T-cell (primary cell): ENCODE measurements around the gene OST4. TPM values are rescaled to one million over a fixed set of nuclear protein-coding genes. Genes with fewer than 3 reads are reported as not detected.

Experiments used
- ATAC-seq, 4 experiments: fragments of 200-7000 bp in 3 of 4; fragments of 150-1000 bp in 1 of 4; cut with Tn5 transposase; replicated peaks in 1 of 4; 1 replicate in 3 of 4; 2 replicates in 1 of 4; pipeline ENCODE4 v1.10.0; 2021; ENCODE audit warnings: moderate library complexity in 3 of 4, mild to moderate bottlenecking in 2 of 4, moderate number of reproducible peaks in 1 of 4
- CTCF ChIA-PET, 2 donors: fragments of 300-600 bp; sonication (Branson Sonifier 250); formaldehyde crosslinking; loops; one replicate each; lab custom pipeline; 2022; ENCODE audit warnings: antibody characterized with exemption in 2 of 2; lab: Charles Lee
- POLR2A ChIA-PET, 2 donors: fragments of 300-600 bp; sonication (Branson Sonifier 250); formaldehyde crosslinking; loops; one replicate each; lab custom pipeline; 2022; ENCODE audit warnings: antibody characterized with exemption in 2 of 2; lab: Charles Lee
- DNase-seq, 35 experiments: peaks; one replicate each; pipeline versions ENCODE4 v3.0.0 to v3.0.0-alpha.2; 2013 to 2023
- H3K27ac ChIP-seq: one replicate; pipeline ENCODE4 v1.5.1; 2013; ENCODE audit warnings: low read length
- H3K27me3 ChIP-seq, 2 experiments: replicated peaks in 1 of 2; 1 replicate in 1 of 2; 2 replicates in 1 of 2; pipeline versions ENCODE4 v1.6.1 to v1.7.0; 2013; ENCODE audit warnings: low read length in 1 of 2, mixed read lengths in 1 of 2; ENCODE audit not compliant: control insufficient read depth in 2 of 2, insufficient read depth in 2 of 2; ENCODE audit errors: extremely low read depth in 1 of 2
- H3K36me3 ChIP-seq, 2 donors: 1 replicate in 1 of 2; 2 replicates in 1 of 2; pipeline versions ENCODE4 v1.6.1 to v1.7.0; 2013; ENCODE audit warnings: low read length in 1 of 2; ENCODE audit not compliant: control insufficient read depth in 2 of 2, insufficient read depth in 1 of 2; ENCODE audit errors: extremely low read depth in 1 of 2
- H3K4me1 ChIP-seq, 2 experiments: 1 replicate in 1 of 2; 2 replicates in 1 of 2; pipeline versions ENCODE4 v1.6.1 to v1.7.0; 2013; ENCODE audit warnings: low read length in 2 of 2, mixed read lengths in 1 of 2; ENCODE audit not compliant: insufficient read depth in 2 of 2, control insufficient read depth in 1 of 2; ENCODE audit errors: extremely low read depth in 1 of 2
- H3K4me3 ChIP-seq, 2 donors: 1 replicate in 1 of 2; 2 replicates in 1 of 2; pipeline versions ENCODE4 v1.5.1 to v1.7.0; 2013; ENCODE audit warnings: mild to moderate bottlenecking in 2 of 2, low read length in 1 of 2, moderate library complexity in 1 of 2; ENCODE audit not compliant: control insufficient read depth in 1 of 2; ENCODE audit errors: extremely low read depth in 1 of 2
- H3K9me3 ChIP-seq: 2 replicates; pipeline ENCODE4 v1.7.0; 2013
- H3K27ac Mint-ChIP-seq, 2 donors: one replicate each; pipeline ENCODE4 v1.8.0; 2020 to 2021; ENCODE audit warnings: mild to moderate bottlenecking in 2 of 2, mixed read lengths in 2 of 2
- H3K27me3 Mint-ChIP-seq, 2 donors: one replicate each; pipeline ENCODE4 v1.8.0; 2021 to 2022; ENCODE audit warnings: mixed read lengths in 2 of 2
- H3K36me3 Mint-ChIP-seq: one replicate; pipeline ENCODE4 v1.8.0; 2021; ENCODE audit warnings: mixed read lengths
- H3K4me1 Mint-ChIP-seq, 3 donors: one replicate each; pipeline ENCODE4 v1.8.0; 2020 to 2022; ENCODE audit warnings: mixed read lengths in 3 of 3, mild to moderate bottlenecking in 1 of 3
- H3K4me3 Mint-ChIP-seq, 3 donors: one replicate each; pipeline ENCODE4 v1.8.0; 2020 to 2022; ENCODE audit warnings: mild to moderate bottlenecking in 3 of 3, mixed read lengths in 3 of 3, moderate library complexity in 3 of 3
- H3K9me3 Mint-ChIP-seq, 3 donors: one replicate each; pipeline ENCODE4 v1.8.0; 2020 to 2022; ENCODE audit warnings: mixed read lengths in 3 of 3
- WGBS: methylation state at CpG from one replicate; pipeline ENCODE4 v1.1.5; 2013; ENCODE audit warnings: missing lambda C conversion rate; ENCODE audit not compliant: insufficient coverage; 5-methylcytosine and 5-hydroxymethylcytosine counted together
- total RNA-seq, 35 experiments: library from RNA in 6 of 35; stranded (reverse) in 6 of 35; fragments of 120-200 nt in 1 of 35; gene quantifications; one replicate each; pipeline versions ENCODE4 v1.2.1 to v1.2.4 and lab custom pipeline; 2013 to 2026

Gene OST4
- total RNA-seq, 5 donors from 2014 or later (not counting 1 experiment from before 2014, with no cell fraction given) = 217 to 292 (median 236) TPM

GRCh38 chr2:27071990-27072830 lies 756 bp upstream of the OST4 start:
- H3K4me3 Mint-ChIP-seq = peak overlapping the region; percentile 73 to 89 (median 75)
- WGBS = 17% methylated on average over 8 of the region's 34 CpGs
- CTCF ChIA-PET = interaction anchor here in 1 of 2 donors (1.2 to 1.8 kb wide), 2 partner anchors 9 to 22 kb away, joined by 3 to 9 read pairs; no protein-coding TSS in a partner anchor
- H3K4me1 Mint-ChIP-seq = peaks cover 67 to 82% (median 75%) of the 10 kb centered on the region in 3 donors
- H3K36me3 Mint-ChIP-seq = peaks cover 13% of the 10 kb centered on the region
- peak in 5 of 35 experiments; percentile 15 to 51 (median 21) for DNase-seq
- Histone ChIP-seq H3K27ac (peak overlapping the region; percentile 59), H3K36me3 (peaks cover 9 to 26% of the 10 kb centered on the region in 2 donors), H3K4me1 (peaks cover 22 to 62% of the 10 kb centered on the region in 2 experiments), H3K9me3 (no peaks in the 10 kb centered on the region), H3K27me3 (no peaks in the 10 kb centered on the region), H3K4me3 (peak overlapping the region; percentile 57 to 91)
- peak in 3 of 4 experiments; percentile 16 to 29 (median 29) for ATAC-seq
- H3K27me3 Mint-ChIP-seq = no peaks in the 10 kb centered on the region
- H3K27ac Mint-ChIP-seq = peak overlapping the region; percentile 91
- POLR2A ChIA-PET = interaction anchor here in 1 of 2 donors (0.7 to 1.1 kb wide), 2 partner anchors 21 to 38 kb away, joined by 3 to 12 read pairs; partner anchors contain the start of gene AGBL5
- no peaks in the 10 kb centered on the region for H3K9me3 Mint-ChIP-seq

GRCh38 chr2:27070653-27071276 lies 689 bp downstream of the OST4 start:
- peak overlapping the region; percentile 89 to 96 (median 96) for H3K4me3 Mint-ChIP-seq
- POLR2A ChIA-PET = interaction anchor here (0.6 to 1.1 kb wide), 5 partner anchors 16 to 1795 kb away, joined by 3 to 12 read pairs (median 4); partner anchors contain the start of gene AGBL5 (in 1 of the 2)

GRCh38 chr2:27069961-27070618 lies 1.4 kb downstream of the OST4 start:
- no peaks in the 10 kb centered on the region for H3K27me3 ChIP-seq
- POLR2A ChIA-PET = interaction anchor here in 1 of 2 donors (0.9 kb wide), 1 partner anchor 15 kb away, joined by 3 read pairs; no protein-coding TSS in a partner anchor
- peak overlapping the region; percentile 78 for H3K27ac ChIP-seq
- peak overlapping the region; percentile 10 to 93 for H3K4me3 ChIP-seq
- Mint-ChIP-seq H3K4me1 (peaks cover 67 to 76% (median 73%) of the 10 kb centered on the region in 3 donors), H3K9me3 (no peaks in the 10 kb centered on the region), H3K27ac (peak overlapping the region; percentile 80 to 96), H3K27me3 (no peaks in the 10 kb centered on the region), H3K4me3 (peak overlapping the region; percentile 89 to 96 (median 96)), H3K36me3 (peaks cover 21% of the 10 kb centered on the region)
- H3K36me3 ChIP-seq = peaks cover 9 to 30% of the 10 kb centered on the region in 2 donors
- ATAC-seq = no peak
- H3K9me3 ChIP-seq = no peaks in the 10 kb centered on the region
- DNase-seq = no peak
- CTCF ChIA-PET = interaction anchor here in 1 of 2 donors (0.7 kb wide), 1 partner anchor 19 kb away, joined by 3 read pairs; no protein-coding TSS in a partner anchor
- H3K4me1 ChIP-seq = peaks cover 17 to 53% of the 10 kb centered on the region in 2 experiments
- WGBS = no CpG with 5 or more reads among the region's 8 CpGs

More at GRCh38 chr2:27070653-27071276, 689 bp downstream of the OST4 start:
- ATAC-seq (no peak), DNase-seq (no peak)
- Mint-ChIP-seq H3K27ac (peak overlapping the region; percentile 96), H3K36me3 (peaks cover 18% of the 10 kb centered on the region), H3K9me3 (no peaks in the 10 kb centered on the region), H3K27me3 (no peaks in the 10 kb centered on the region), H3K4me1 (peaks cover 68 to 78% (median 76%) of the 10 kb centered on the region in 3 donors)
- WGBS = 0% methylated on average over 10 of the region's 11 CpGs
- H3K27me3 ChIP-seq = no peaks in the 10 kb centered on the region
- no peaks in the 10 kb centered on the region for H3K9me3 ChIP-seq
- peaks cover 9 to 26% of the 10 kb centered on the region in 2 donors for H3K36me3 ChIP-seq
- CTCF ChIA-PET = interaction anchor here in 1 of 2 donors (0.7 to 1.8 kb wide), 4 partner anchors 10 to 20 kb away, joined by 3 to 9 read pairs (median 6); partner anchors contain the start of genes AGBL5 and KHK
- H3K4me1 ChIP-seq = peaks cover 20 to 59% of the 10 kb centered on the region in 2 experiments
- peak overlapping the region; percentile 91 to 93 for H3K4me3 ChIP-seq
- peak overlapping the region; percentile 78 for H3K27ac ChIP-seq

GRCh38 chr2:27069436-27069835 lies 2.0 kb downstream of the OST4 start:
- Mint-ChIP-seq H3K4me3 (peak overlapping the region; percentile 60 to 96 (median 89)), H3K36me3 (peaks cover 21% of the 10 kb centered on the region), H3K9me3 (no peaks in the 10 kb centered on the region), H3K27me3 (no peaks in the 10 kb centered on the region), H3K4me1 (peaks cover 62 to 70% (median 67%) of the 10 kb centered on the region in 3 donors), H3K27ac (peak overlapping the region; percentile 57 to 80)
- H3K4me1 ChIP-seq = peaks cover 12 to 46% of the 10 kb centered on the region in 2 experiments
- no peak for ATAC-seq
- H3K36me3 ChIP-seq = peaks cover 9 to 31% of the 10 kb centered on the region in 2 donors
- ChIA-PET CTCF (no interaction called here), POLR2A (interaction anchor here in 1 of 2 donors (0.6 kb wide), 1 partner anchor 57 kb away, joined by 9 read pairs; no protein-coding TSS in a partner anchor)
- no peaks in the 10 kb centered on the region for H3K9me3 ChIP-seq
- WGBS = 96% methylated on average over 6 of the region's 6 CpGs
- no peak overlapping the region for H3K4me3 ChIP-seq
- H3K27me3 ChIP-seq = no peaks in the 10 kb centered on the region
- H3K27ac ChIP-seq = no peak overlapping the region
- no peak for DNase-seq

DNA sequence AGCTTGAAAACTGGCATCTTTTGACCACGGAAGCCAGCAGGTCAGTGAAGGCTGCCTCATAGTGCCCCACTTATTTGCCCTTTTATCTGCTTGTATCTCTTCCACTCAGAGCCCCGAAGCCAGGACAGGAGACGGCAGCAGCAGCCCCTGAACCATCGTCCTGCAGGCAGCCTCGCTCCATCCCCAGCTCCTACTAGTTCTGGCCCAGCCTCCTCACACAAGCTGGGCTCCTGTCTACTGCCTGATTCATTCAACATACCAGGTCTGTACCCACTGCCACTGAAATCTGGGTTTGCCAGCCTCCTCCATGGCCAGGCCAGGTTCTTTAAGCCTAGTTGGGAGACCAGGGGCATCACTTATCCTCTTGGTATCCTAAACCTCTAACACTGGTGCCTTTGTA lies 4.1 kb downstream of the OST4 start:
- no peak overlapping the region for H3K27ac Mint-ChIP-seq
- CTCF ChIA-PET = interaction anchor here in 1 of 2 donors (0.6 to 2.2 kb wide), 2 partner anchors 15 to 32 kb away, joined by 3 to 5 read pairs; no protein-coding TSS in a partner anchor
- POLR2A ChIA-PET = interaction anchor here in 1 of 2 donors (0.7 kb wide), 1 partner anchor 255 kb away, joined by 3 read pairs; no protein-coding TSS in a partner anchor
- ATAC-seq = no peak
- 91% methylated on average over 4 of the region's 5 CpGs for WGBS
- no peak overlapping the region for H3K4me3 ChIP-seq
- no peak overlapping the region for H3K27ac ChIP-seq
- no peaks in the 10 kb centered on the region for H3K9me3 ChIP-seq
- peaks cover 21% of the 10 kb centered on the region for H3K36me3 Mint-ChIP-seq
- H3K4me1 ChIP-seq = peaks cover 8 to 34% of the 10 kb centered on the region in 2 experiments
- no peak overlapping the region for H3K4me3 Mint-ChIP-seq
- H3K36me3 ChIP-seq = peaks cover 9 to 36% of the 10 kb centered on the region in 2 donors
- peaks cover 52 to 63% (median 63%) of the 10 kb centered on the region in 3 donors for H3K4me1 Mint-ChIP-seq
- H3K27me3 Mint-ChIP-seq = no peaks in the 10 kb centered on the region
- no peak for DNase-seq
- H3K27me3 ChIP-seq = no peaks in the 10 kb centered on the region
- H3K9me3 Mint-ChIP-seq = no peaks in the 10 kb centered on the region
